Kidney epithelial cell (primary cell): ENCODE results near the gene GSN. TPM values are rescaled to one million over a fixed set of nuclear protein-coding genes. Genes with fewer than 3 reads are reported as not detected.
A peak's percentile ranks its signal among the peaks of the same experiment; 100 is the strongest.

ENCODE experiments used
- DNase-seq: peaks from one replicate; pipeline ENCODE4 v3.0.0-alpha.2; 2010; ENCODE audit warnings: low read depth
- H3K27me3 ChIP-seq: 2 replicates; pipeline ENCODE4 v1.6.0; 2011; ENCODE audit warnings: low read length; ENCODE audit not compliant: control insufficient read depth, insufficient read depth
- H3K36me3 ChIP-seq: 2 replicates; pipeline ENCODE4 v1.5.1; 2011; ENCODE audit warnings: low read length; ENCODE audit not compliant: control insufficient read depth, insufficient read depth
- H3K4me3 ChIP-seq: 2 replicates; pipeline ENCODE4 v1.5.1; 2011; ENCODE audit warnings: low read depth, mild to moderate bottlenecking, control low read depth, low read length
- CTCF ChIP-seq: IDR thresholded peaks from 2 replicates; pipeline ENCODE4 v1.5.1; 2011; ENCODE audit warnings: mild to moderate bottlenecking, moderate library complexity, low read length, control low read depth, inconsistent platforms; ENCODE audit not compliant: insufficient read depth, poor library complexity, severe bottlenecking
- total RNA-seq: library from RNA; depleted of rRNA; stranded (reverse); fragments of >200 nt; gene quantifications from 2 replicates; pipeline ENCODE4 v1.2.3, GENCODE V29; 2015

GSN gene
- total RNA-seq, 1 donor from 2014 or later: 163 TPM

DNA sequence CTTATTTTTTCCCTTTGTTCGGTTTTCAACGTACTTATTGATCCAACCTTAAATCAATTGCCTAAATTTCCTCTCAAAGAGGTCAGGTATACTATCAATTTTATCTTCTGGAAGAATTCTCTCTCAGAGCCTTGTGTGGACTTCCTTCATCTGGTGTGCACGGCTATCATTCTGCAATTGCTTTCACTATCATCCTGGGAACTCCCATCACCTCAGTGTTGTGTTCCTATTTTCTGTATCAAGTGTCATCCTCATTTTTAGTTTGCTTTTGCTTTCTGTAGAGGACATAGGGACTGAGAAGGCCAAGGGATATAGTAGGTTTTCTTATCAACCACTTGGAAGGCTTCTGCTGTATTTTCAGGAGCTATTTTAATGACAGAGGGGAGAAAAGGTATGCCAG lies 90.8 kb downstream of the GSN start:
- H3K4me3 ChIP-seq: no peak overlapping the region
- no peaks in the 10 kb centered on the region for H3K36me3 ChIP-seq
- H3K27me3 ChIP-seq: no peaks in the 10 kb centered on the region
- no peak for TF ChIP-seq CTCF
- DNase-seq: no peak

DNA sequence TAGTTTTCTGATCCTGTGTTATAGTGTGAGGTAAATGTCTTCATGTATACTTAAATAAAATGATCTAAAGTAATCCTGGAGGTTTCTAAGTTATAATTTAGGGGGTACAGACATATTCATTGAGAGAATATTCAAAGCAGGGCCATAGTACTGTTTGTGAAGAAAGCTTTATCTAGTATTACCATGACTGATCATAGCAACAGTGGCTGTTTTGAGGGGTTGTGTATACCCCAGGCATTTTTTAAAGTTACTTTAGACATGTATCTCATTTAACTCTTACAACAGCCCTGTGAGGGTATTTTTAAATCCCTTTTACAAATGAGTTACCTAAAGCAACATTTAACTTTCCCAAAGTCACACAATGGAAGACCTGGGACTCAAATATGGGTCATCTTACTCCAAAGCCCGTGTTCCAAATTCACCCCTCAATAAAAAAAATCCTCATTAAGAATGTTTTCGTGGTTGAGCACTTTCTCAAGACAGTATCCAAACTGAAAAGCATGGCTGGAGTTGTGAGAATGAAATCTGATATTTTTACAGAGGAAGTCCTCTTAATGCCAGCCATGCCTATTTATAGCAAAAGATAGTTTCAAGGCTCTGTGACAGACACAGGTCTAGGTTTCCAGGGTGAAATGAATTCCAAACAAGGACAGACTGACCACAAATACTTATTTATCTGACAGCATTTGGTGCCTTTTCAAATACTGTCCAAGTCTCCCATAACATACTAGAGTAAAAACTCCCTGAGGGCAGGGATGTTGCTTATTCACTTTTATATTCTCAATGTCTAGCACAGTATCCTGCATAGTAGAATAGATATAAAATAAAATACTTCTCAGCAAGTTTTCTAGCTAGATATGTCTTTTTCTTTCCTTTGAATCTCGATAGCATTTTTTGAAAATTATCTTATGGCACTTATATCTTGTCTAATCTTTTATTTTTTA lies 91.7 kb downstream of the GSN start:
- no peak for TF ChIP-seq CTCF
- Histone ChIP-seq H3K27me3 (no peaks in the 10 kb centered on the region), H3K36me3 (no peaks in the 10 kb centered on the region), H3K4me3 (no peak overlapping the region)
- DNase-seq: no peak

DNA sequence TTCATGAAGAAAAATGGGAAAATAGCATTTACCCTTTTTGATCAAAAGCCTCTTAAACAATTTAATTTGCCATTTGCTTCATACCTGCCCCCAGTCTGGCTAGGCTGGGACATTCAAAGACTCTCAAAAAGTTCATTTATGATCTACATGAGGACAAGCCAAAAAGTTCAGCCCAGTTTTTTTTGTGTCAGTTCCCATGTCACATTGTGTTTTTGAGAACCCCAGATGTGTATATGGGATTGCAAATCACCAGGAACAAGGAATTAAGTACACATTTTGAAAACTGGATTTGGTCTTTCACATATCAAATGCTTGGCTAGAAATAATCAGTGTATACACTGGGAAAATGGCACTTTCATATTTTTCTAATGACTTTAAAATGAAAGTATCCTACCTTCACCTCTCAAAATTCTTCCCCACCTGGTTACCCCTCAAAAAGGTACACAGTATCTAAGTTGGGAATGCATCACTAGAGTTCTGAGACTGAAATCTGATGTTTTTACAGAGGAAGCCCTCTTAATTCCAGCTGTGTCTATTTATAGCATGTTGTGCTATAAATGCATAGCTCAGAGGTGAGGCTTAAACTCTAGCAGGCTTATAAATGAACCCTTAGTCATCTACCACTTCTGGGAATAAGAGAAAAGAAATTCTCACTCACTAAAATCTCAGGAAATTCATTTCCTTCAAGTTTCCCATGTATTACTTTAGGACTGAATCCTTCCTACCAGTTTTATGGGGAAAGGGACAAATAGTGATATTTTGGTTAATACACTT lies 92.8 kb downstream of the GSN start:
- DNase-seq: peak; percentile 66
- no peak overlapping the region for H3K4me3 ChIP-seq
- TF ChIP-seq CTCF: no peak
- H3K27me3 ChIP-seq: no peaks in the 10 kb centered on the region
- no peaks in the 10 kb centered on the region for H3K36me3 ChIP-seq

GRCh38 chr9:121362813-121363621 lies 95.1 kb downstream of the GSN start:
- Histone ChIP-seq H3K27me3 (no peaks in the 10 kb centered on the region), H3K36me3 (no peaks in the 10 kb centered on the region), H3K4me3 (no peak overlapping the region)
- no peak for TF ChIP-seq CTCF
- DNase-seq: no peak

- no peak overlapping the region for H3K4me3 ChIP-seq
- H3K36me3 ChIP-seq: no peaks in the 10 kb centered on the region
- no peak for DNase-seq
- no peaks in the 10 kb centered on the region for H3K27me3 ChIP-seq
- TF ChIP-seq CTCF: no peak
These were observed 95.6 kb downstream of the GSN start for GRCh38 chr9:121363622-121363961.
